ENCODE measurements around the gene PRKAA2. TPM values are rescaled to one million over a fixed set of nuclear protein-coding genes. Genes with fewer than 3 reads are reported as not detected.

The PRKAA2 gene
- total and polyA plus RNA-seq, 2 of the 4 experiments (the other 2 are of a cell fraction), result 0.72 to 1.4 TPM

DNA sequence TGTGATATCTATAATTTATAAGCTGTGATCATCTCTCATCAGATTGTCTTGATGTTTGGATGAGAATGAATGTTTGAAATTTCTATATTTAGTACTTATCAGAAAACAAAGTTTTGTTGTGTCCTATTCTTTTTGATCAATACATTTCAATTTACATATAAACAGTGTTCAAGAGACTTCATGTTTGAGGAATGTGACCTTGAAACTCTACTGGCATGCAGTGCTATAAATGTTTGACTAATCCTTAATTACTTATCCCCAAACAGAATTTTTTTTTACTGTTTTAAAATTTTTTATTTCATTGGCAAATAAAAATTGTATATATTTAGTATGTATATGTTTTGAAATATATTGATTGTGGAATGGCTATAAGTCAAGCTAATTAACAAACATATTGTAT is 1.5 kb upstream of the PRKAA2 start:
- intact Hi-C loops (cut with micrococcal nuclease) (no loop called here), in situ Hi-C loops (cut with MboI; ENCODE audit: low sequenced_read_pairs) (no loop called here), dilution Hi-C loops (cut with HindIII; ENCODE audit: low sequenced_read_pairs, unreplicated experiment) (no loop called here)
- no peak overlapping the region for H3K9ac ChIP-seq (ENCODE audit: low read depth, low read length)
- H3K14ac ChIP-seq (replicated peaks; ENCODE audit: low read depth, low read length), result no peak overlapping the region; the same call in 1 of the 2 replicates
- no peaks in the 10 kb centered on the region for H3K9me3 ChIP-seq (ENCODE audit: control insufficient read depth, insufficient read depth, low read length)
- no peak for ATAC-seq (ENCODE audit: low read depth)
- no peak overlapping the region for H2AK9ac ChIP-seq (replicated peaks; ENCODE audit: low read depth, low read length, poor library complexity)
- no peaks in the 10 kb centered on the region for H3K36me3 ChIP-seq (ENCODE audit: control insufficient read depth, insufficient read depth, low read length)
- H3K4ac ChIP-seq (ENCODE audit: low read depth, low read length), result no peak overlapping the region; the same call in 1 of the 2 replicates
- H3K27ac ChIP-seq (ENCODE audit: insufficient read depth, low read length), result no peak overlapping the region
- H3K4me2 ChIP-seq (ENCODE audit: low read depth, low read length), result peak overlapping the region; percentile 75; the same call in 1 of the 2 replicates
- no peak for DNase-seq
- no peak overlapping the region for H4K8ac ChIP-seq (ENCODE audit: low read depth in 2 of 2, low read length in 2 of 2)
- CTCF ChIA-PET, result interaction anchor here (1.3 kb wide), 1 partner anchor 177 kb away, joined by 3 read pairs; no protein-coding TSS in a partner anchor
- H4K91ac ChIP-seq (ENCODE audit: insufficient read depth, low read depth, low read length), result no peak overlapping the region
- peak overlapping the region; percentile 55; the same call in 1 of the 2 replicates for H3K23ac ChIP-seq (ENCODE audit: low read depth, low read length)
- H2BK120ac ChIP-seq (ENCODE audit: low read depth, low read length), result no peak overlapping the region
- TF ChIP-seq SMC3 (IDR thresholded peaks at IDR 0.05; ENCODE audit: low read depth, low read length) (no peak), MXI1 (IDR thresholded peaks at IDR 0.05; ENCODE audit: borderline replicate concordance, low read depth, low read length) (no peak), RFX5 (IDR thresholded peaks at IDR 0.05; ENCODE audit: low read depth, low read length) (no peak), BHLHE40 (IDR thresholded peaks at IDR 0.05; ENCODE audit: low read depth, low read length) (no peak), NFE2L2 (IDR thresholded peaks at IDR 0.05; ENCODE audit: low read depth, low read length) (no peak), MAZ (IDR thresholded peaks at IDR 0.05; ENCODE audit: borderline replicate concordance, low read depth, low read length) (no peak), MAFK (IDR thresholded peaks at IDR 0.05; ENCODE audit: low read depth, low read length) (no peak), RAD21 (IDR thresholded peaks at IDR 0.05; ENCODE audit: low read length) (no peak), POLR2A (IDR thresholded peaks at IDR 0.05; ENCODE audit: low read depth, low read length) (no peak), CHD1 (IDR thresholded peaks at IDR 0.05; ENCODE audit: low read depth, low read length) (no peak)
- TF ChIP-seq, protein P1, sequence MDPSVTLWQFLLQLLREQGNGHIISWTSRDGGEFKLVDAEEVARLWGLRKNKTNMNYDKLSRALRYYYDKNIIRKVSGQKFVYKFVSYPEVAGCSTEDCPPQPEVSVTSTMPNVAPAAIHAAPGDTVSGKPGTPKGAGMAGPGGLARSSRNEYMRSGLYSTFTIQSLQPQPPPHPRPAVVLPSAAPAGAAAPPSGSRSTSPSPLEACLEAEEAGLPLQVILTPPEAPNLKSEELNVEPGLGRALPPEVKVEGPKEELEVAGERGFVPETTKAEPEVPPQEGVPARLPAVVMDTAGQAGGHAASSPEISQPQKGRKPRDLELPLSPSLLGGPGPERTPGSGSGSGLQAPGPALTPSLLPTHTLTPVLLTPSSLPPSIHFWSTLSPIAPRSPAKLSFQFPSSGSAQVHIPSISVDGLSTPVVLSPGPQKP (IDR thresholded peaks at IDR 0.05; ENCODE audit: borderline replicate concordance, low read depth, low read length), result no peak
- TF ChIP-seq, protein P2, sequence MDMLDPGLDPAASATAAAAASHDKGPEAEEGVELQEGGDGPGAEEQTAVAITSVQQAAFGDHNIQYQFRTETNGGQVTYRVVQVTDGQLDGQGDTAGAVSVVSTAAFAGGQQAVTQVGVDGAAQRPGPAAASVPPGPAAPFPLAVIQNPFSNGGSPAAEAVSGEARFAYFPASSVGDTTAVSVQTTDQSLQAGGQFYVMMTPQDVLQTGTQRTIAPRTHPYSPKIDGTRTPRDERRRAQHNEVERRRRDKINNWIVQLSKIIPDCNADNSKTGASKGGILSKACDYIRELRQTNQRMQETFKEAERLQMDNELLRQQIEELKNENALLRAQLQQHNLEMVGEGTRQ (IDR thresholded peaks at IDR 0.05; ENCODE audit: low read depth, low read length), result no peak
- no peak overlapping the region for H2BK5ac ChIP-seq (ENCODE audit: low read depth, low read length, poor library complexity, severe bottlenecking)
- H4K5ac ChIP-seq (ENCODE audit: low read depth, low read length), result no peak overlapping the region
- no peak overlapping the region for H2AK5ac ChIP-seq (ENCODE audit: low read depth, low read length)
- H3K56ac ChIP-seq (ENCODE audit: extremely low read depth, insufficient read depth, low read length), result no peak overlapping the region
- no peaks in the 10 kb centered on the region for H3K9me1 ChIP-seq (ENCODE audit: insufficient read depth, low read length)
- no peak overlapping the region for H2BK20ac ChIP-seq (ENCODE audit: low read depth, low read length)
- H3K18ac ChIP-seq (ENCODE audit: low read depth, low read length), result no peak overlapping the region
- no peak overlapping the region for H2AFZ ChIP-seq (replicated peaks; ENCODE audit: low read length, poor library complexity)
- no peak overlapping the region for H3K4me3 ChIP-seq (ENCODE audit: insufficient read depth, low read depth, low read length)
- peaks cover 2% of the 10 kb centered on the region; the same call in 1 of the 2 replicates for H3K4me1 ChIP-seq (ENCODE audit: control insufficient read depth, insufficient read depth, low read length)
- peaks cover 0 to 6% of the 10 kb centered on the region in 2 experiments; a peak in 2 of 4 replicates for H3K79me1 ChIP-seq (ENCODE audit: low read depth in 1 of 2, low read length in 2 of 2)
- no peaks in the 10 kb centered on the region for H4K20me1 ChIP-seq (ENCODE audit: insufficient read depth, low read length)
- H2BK15ac ChIP-seq (ENCODE audit: low read depth, low read length), result no peak overlapping the region
- POLR2A ChIA-PET (ENCODE audit: unreplicated experiment), result no interaction called here
- no peaks in the 10 kb centered on the region for H3K27me3 ChIP-seq (ENCODE audit: control insufficient read depth, insufficient read depth, low read length)
- BruUV-seq (replicated peaks), result no TSS peak

Data from IMR-90 (cell line).